ENCODE results near the gene KLHDC4.

GRCh38 chr16:87735270-87736007 lies 30.3 kb downstream of the KLHDC4 start:
- no peak for TF ChIP-seq CTCF (IDR thresholded peaks at IDR 0.05)
- TF ChIP-seq POLR2A (IDR thresholded peaks at IDR 0.05), result no peak
